Measurements from ENCODE around the gene PRPF6. TPM values are rescaled to one million over a fixed set of nuclear protein-coding genes. Genes with fewer than 3 reads are reported as not detected.
A peak's percentile ranks its signal among the peaks of the same experiment; 100 is the strongest.

The PRPF6 gene
- total RNA-seq, 4 donors from 2014 or later: 34.7 to 43.8 (median 40.2) TPM

GRCh38 chr20:63963784-63964301, 17.1 kb upstream of the PRPF6 start:
- TF ChIP-seq CTCF (IDR thresholded peaks at IDR 0.05): no peak
- ATAC-seq (ENCODE audit: low FRiP score) (no peak), DNase-seq (ENCODE audit: low spot score) (no peak)

GRCh38 chr20:63964412-63964811, 16.5 kb upstream of the PRPF6 start:
- no peak for TF ChIP-seq CTCF (IDR thresholded peaks at IDR 0.05)
- DNase-seq (ENCODE audit: low spot score) (no peak), ATAC-seq (ENCODE audit: low FRiP score) (no peak)

- DNase-seq (ENCODE audit: low spot score) (no peak), ATAC-seq (ENCODE audit: low FRiP score) (no peak)
- no peak for TF ChIP-seq CTCF (IDR thresholded peaks at IDR 0.05)
These were observed 14.6 kb upstream of the PRPF6 start for GRCh38 chr20:63966172-63966943.

GRCh38 chr20:63966944-63967322, 14.0 kb upstream of the PRPF6 start:
- TF ChIP-seq CTCF (IDR thresholded peaks at IDR 0.05): no peak
- no peak for DNase-seq (ENCODE audit: low spot score)
- ATAC-seq (ENCODE audit: low FRiP score): no peak

DNA sequence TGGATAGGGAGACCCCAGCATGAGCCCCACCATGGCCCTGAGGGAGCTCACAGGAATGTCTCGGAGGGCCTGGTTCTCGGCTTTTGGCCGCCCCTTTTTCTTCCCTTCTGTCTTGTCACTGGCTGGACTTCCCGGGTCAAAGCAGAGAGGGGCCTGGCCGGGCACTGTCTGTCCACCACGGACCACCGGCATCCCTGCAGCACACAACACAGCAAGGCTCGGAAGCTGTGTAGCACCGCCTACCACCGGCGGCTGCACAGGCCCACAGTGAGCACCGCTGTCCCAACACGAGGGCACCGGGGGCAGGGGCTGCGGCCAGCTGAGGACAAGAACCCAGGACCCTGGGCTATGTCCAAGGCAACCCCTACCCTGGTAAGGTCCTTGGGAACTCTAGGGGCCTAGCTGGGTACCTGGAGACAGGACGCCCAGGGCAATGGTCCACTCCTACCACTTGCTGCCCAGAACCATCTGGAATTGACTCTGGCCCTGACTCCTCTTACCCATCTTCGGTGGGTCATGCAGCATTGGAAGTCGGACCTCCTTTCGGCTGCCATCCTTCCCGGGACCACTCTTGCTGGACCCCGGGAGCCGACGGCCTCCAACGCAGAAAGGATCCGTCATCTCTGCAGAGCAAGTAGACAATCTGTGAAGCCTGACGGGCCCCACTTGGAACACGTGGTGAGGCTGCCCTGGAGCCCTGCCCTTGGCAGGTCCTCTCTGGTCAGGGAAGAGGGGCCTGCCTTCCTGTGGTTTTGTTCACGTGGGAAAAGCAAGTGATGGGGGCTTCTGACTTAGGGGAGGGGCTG, 13.4 kb upstream of the PRPF6 start:
- ATAC-seq (ENCODE audit: low FRiP score) (no peak), DNase-seq (ENCODE audit: low spot score) (peak; percentile 19)
- TF ChIP-seq CTCF (IDR thresholded peaks at IDR 0.05): no peak

DNA sequence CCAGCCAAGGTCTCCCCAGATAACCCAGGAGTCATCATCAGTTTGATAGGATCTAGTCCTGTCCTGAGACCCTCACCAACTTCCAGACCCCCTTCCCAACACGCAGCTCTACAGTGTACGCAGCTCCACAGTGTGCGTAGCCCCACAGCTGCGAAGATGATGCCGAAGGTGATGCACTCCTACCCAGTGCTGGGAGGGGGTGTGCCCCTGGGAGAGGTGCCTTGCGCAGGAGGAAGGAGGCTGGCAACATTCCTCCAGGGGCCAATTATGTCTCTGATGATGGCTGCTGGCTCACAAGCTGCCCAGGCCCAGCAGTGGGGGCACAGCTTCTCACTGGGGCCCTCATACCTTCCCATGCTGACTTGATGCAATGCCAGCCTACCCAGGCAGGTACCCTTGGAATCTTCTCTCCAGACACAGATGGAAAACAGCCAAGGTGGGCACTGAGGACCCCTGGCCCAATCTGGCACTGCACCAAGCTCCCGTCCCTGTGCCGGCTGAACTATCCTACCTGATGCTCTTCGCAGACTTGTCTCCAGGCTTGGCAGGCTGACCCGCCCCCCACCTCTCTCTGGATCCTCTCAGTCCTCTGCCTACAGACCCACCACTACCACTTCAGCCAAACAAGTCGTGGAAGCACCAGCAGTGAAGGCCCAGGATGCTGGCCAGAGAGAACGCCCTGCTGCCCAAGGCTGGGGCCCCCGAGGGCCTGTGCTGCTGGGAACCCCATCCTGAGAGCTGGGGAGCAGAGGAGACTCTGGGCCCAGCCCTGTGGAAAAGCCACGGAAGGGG, 12.6 kb upstream of the PRPF6 start:
- TF ChIP-seq CTCF (IDR thresholded peaks at IDR 0.05): no peak
- ATAC-seq (ENCODE audit: low FRiP score) (no peak), DNase-seq (ENCODE audit: low spot score) (no peak)
